Lower lobe of right lung (tissue), 2 donors: ENCODE measurements around the gene ATG9A. TPM values are rescaled to one million over a fixed set of nuclear protein-coding genes. Genes with fewer than 3 reads are reported as not detected.

Source experiments
- ATAC-seq, 2 donors: fragments of 200-7000 bp; cut with Tn5 transposase; one replicate each; pipeline ENCODE4 v1.9.1; 2020 to 2022; ENCODE audit warnings: mild to moderate bottlenecking in 2 of 2, moderate library complexity in 2 of 2
- DNase-seq: peaks from one replicate; pipeline ENCODE4 v3.0.0-alpha.2; 2020
- H3K27ac ChIP-seq: fragments of 200-600 bp; one replicate; pipeline ENCODE4 v1.8.0; 2022
- H3K27me3 ChIP-seq: fragments of 200-600 bp; one replicate; pipeline ENCODE4 v1.8.0; 2022; ENCODE audit warnings: low read depth
- H3K36me3 ChIP-seq: fragments of 200-600 bp; one replicate; pipeline ENCODE4 v1.8.0; 2022; ENCODE audit warnings: mild to moderate bottlenecking
- H3K4me1 ChIP-seq: fragments of 200-600 bp; one replicate; pipeline ENCODE4 v1.8.0; 2022
- H3K4me3 ChIP-seq: fragments of 200-600 bp; one replicate; pipeline ENCODE4 v1.8.0; 2022; ENCODE audit warnings: mild to moderate bottlenecking
- H3K9me3 ChIP-seq: fragments of 200-600 bp; one replicate; pipeline ENCODE4 v1.8.0; 2022
- CTCF ChIP-seq: fragments of 200-600 bp; IDR thresholded peaks from one replicate; pipeline ENCODE4 v1.8.0; 2022; ENCODE audit warnings: antibody characterized with exemption, mild to moderate bottlenecking
- intact Hi-C: fragments of 100-400 bp; cut with DNase I; formaldehyde crosslinking; loops from one replicate; pipeline ENCODE4 v1.11.0; 2022
- total RNA-seq: library from RNA; stranded (reverse); fragmentation: NEBNext Ultra II Directional; extraction: Animal tissue kit (Norgen Biotek cat#: 25700); gene quantifications from one replicate; pipeline ENCODE4 v1.2.1, GENCODE V29; 2021
- donor health status: DM: no; HTN: yes; CAD: no; lungs with severe emphysema.

The ATG9A gene
- total RNA-seq, 1 donor from 2014 or later = 45.7 TPM

- Histone ChIP-seq H3K9me3 (no peaks in the 10 kb centered on the region), H3K4me1 (peaks cover 14% of the 10 kb centered on the region), H3K36me3 (no peaks in the 10 kb centered on the region), H3K27ac (peak overlapping the region; percentile 78), H3K27me3 (no peaks in the 10 kb centered on the region), H3K4me3 (no peak overlapping the region)
- DNase-seq = no peak
- ATAC-seq = peak; percentile 29 to 55
- no peak for TF ChIP-seq CTCF
- intact Hi-C loops = no loop called here
These were observed 44.5 kb upstream of the ATG9A start for GRCh38 chr2:219273937-219274336.

GRCh38 chr2:219272995-219273394, 43.6 kb upstream of the ATG9A start:
- ATAC-seq (no peak), DNase-seq (no peak)
- Histone ChIP-seq H3K9me3 (no peaks in the 10 kb centered on the region), H3K27ac (no peak overlapping the region), H3K4me3 (no peak overlapping the region), H3K36me3 (no peaks in the 10 kb centered on the region), H3K4me1 (peaks cover 6% of the 10 kb centered on the region), H3K27me3 (no peaks in the 10 kb centered on the region)
- no peak for TF ChIP-seq CTCF
- intact Hi-C loops = no loop called here

- intact Hi-C loops = no loop called here
- TF ChIP-seq CTCF = no peak
These were observed 42.9 kb upstream of the ATG9A start for GRCh38 chr2:219272356-219272755.

GRCh38 chr2:219271021-219271420, 41.6 kb upstream of the ATG9A start:
- ATAC-seq (no peak), DNase-seq (no peak)
- Histone ChIP-seq H3K36me3 (no peaks in the 10 kb centered on the region), H3K27me3 (no peaks in the 10 kb centered on the region), H3K4me3 (no peak overlapping the region), H3K4me1 (no peaks in the 10 kb centered on the region), H3K27ac (no peak overlapping the region), H3K9me3 (no peaks in the 10 kb centered on the region)
- intact Hi-C loops = no loop called here
- no peak for TF ChIP-seq CTCF

More at GRCh38 chr2:219272356-219272755, 42.9 kb upstream of the ATG9A start:
- Histone ChIP-seq H3K9me3 (no peaks in the 10 kb centered on the region), H3K27me3 (no peaks in the 10 kb centered on the region), H3K4me1 (no peaks in the 10 kb centered on the region), H3K36me3 (no peaks in the 10 kb centered on the region), H3K27ac (no peak overlapping the region), H3K4me3 (no peak overlapping the region)
- ATAC-seq = no peak
- DNase-seq = no peak

GRCh38 chr2:219270055-219270372, 40.6 kb upstream of the ATG9A start:
- Histone ChIP-seq H3K4me3 (no peak overlapping the region), H3K9me3 (no peaks in the 10 kb centered on the region), H3K27me3 (no peaks in the 10 kb centered on the region), H3K4me1 (no peaks in the 10 kb centered on the region), H3K27ac (no peak overlapping the region), H3K36me3 (no peaks in the 10 kb centered on the region)
- DNase-seq = no peak
- no peak for TF ChIP-seq CTCF
- ATAC-seq = no peak
- intact Hi-C loops = no loop called here
